ENCODE results near the gene HBD. TPM values are rescaled to one million over a fixed set of nuclear protein-coding genes. Genes with fewer than 3 reads are reported as not detected.

Gene HBD
- total and polyA plus RNA-seq, 9 of the 15 experiments (the other 6 are each of a cell fraction or from before 2014, with no cell fraction given) = 11.8 to 169 (median 36.0) TPM

GRCh38 chr11:5258543-5259262, 24.4 kb upstream of the HBD start (continued):
- TF ChIP-seq ARID4B (CRISPR knock-in tag; IDR thresholded peaks at IDR 0.05) (peak; percentile 51; the same call in 1 of the 2 replicates), ZNF766 (CRISPR knock-in tag; conservative IDR thresholded peaks at IDR 0.05) (0 out of 2 replicates have a peak, but pooled peaks have one; percentile 62), L3MBTL2 (IDR thresholded peaks at IDR 0.05) (peak; percentile 78), USF1 (CRISPR knock-in tag; IDR thresholded peaks at IDR 0.05) (peak; percentile 92), HMBOX1 (IDR thresholded peaks at IDR 0.05) (peak; percentile 84), ZNF583 (CRISPR knock-in tag; IDR thresholded peaks at IDR 0.05) (peak; percentile 57; the same call in 1 of the 2 replicates), ESRRA (IDR thresholded peaks at IDR 0.05; ENCODE audit: borderline replicate concordance, low read depth) (0 out of 2 replicates have a peak, but pooled peaks have one; percentile 48), MEIS2 (IDR thresholded peaks at IDR 0.05; ENCODE audit: partially characterized antibody) (peak; percentile 77), NR2C2 (CRISPR knock-in tag; IDR thresholded peaks at IDR 0.05) (0 out of 2 replicates have a peak, but pooled peaks have one; percentile 30), NR2C2 (tag; IDR thresholded peaks at IDR 0.05) (peak; percentile 85)
- TF ChIP-seq, protein P1, sequence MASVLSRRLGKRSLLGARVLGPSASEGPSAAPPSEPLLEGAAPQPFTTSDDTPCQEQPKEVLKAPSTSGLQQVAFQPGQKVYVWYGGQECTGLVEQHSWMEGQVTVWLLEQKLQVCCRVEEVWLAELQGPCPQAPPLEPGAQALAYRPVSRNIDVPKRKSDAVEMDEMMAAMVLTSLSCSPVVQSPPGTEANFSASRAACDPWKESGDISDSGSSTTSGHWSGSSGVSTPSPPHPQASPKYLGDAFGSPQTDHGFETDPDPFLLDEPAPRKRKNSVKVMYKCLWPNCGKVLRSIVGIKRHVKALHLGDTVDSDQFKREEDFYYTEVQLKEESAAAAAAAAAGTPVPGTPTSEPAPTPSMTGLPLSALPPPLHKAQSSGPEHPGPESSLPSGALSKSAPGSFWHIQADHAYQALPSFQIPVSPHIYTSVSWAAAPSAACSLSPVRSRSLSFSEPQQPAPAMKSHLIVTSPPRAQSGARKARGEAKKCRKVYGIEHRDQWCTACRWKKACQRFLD (CRISPR knock-in tag; IDR thresholded peaks at IDR 0.05) = peak; percentile 73; the same call in 1 of the 2 replicates

All from K562 (cell line).